GM18951 (cell line): ENCODE measurements around the gene MCOLN1.

ENCODE experiments used
- POLR2A ChIP-seq: IDR thresholded peaks from 4 replicates; pipeline ENCODE4 v1.6.1; 2011; ENCODE audit warnings: mild to moderate bottlenecking; ENCODE audit not compliant: insufficient read length, insufficient read depth; ENCODE audit errors: extremely low read depth
- in situ Hi-C: fragments of 300-500 bp; cut with MboI; formaldehyde crosslinking; loops from one replicate; pipeline ENCODE4 v1.12.0; 2022; ENCODE audit warnings: low sequenced_read_pairs, mixed read lengths, inconsistent platforms; ENCODE audit not compliant: unreplicated experiment

The MCOLN1 gene

DNA sequence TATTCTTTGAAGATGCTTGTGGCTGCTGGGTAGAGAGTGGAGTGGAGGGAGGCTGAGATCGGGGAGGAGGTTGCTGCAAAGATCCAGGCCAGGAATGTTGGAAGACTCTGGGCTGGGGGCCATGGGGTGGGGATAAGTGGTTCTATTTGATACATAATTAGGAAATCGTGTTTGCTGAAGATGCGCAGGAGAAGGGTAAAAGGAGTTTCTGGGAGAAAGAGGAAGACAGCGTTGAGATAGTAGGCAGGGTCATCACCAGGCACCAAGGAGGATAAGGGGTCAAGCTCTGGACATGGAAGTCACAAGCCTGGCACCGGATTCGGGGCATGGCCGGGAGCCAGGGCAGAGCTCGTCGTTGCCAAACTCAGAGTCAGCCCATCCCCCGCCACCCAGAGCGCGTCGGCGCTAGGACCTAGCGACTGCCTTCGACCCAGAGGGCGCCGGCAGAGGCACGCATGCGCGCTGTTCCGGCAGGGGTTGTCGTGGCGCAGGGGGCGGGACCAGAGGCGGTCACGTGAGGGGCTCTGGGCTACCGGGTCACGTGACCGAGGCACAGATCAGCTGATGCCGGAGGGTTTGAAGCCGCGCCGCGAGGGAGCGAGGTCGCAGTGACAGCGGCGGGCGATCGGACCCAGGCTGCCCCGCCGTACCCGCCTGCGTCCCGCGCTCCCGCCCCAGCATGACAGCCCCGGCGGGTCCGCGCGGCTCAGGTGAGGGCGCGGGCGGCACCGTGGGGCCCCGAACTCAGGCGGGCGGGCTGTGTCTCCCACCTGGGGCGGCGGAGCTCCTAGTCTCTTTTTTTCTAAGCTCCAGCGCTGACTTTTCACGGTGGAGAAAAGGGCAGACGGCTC is at the start of gene MCOLN1:
TSS of gene MCOLN1 (plus strand) at position 553 of the 851 bp plus-strand sequence. CDS start at position 680, 127 bp downstream.
- in situ Hi-C loops: no loop called here
- TF ChIP-seq POLR2A: peak; percentile 77

DNA sequence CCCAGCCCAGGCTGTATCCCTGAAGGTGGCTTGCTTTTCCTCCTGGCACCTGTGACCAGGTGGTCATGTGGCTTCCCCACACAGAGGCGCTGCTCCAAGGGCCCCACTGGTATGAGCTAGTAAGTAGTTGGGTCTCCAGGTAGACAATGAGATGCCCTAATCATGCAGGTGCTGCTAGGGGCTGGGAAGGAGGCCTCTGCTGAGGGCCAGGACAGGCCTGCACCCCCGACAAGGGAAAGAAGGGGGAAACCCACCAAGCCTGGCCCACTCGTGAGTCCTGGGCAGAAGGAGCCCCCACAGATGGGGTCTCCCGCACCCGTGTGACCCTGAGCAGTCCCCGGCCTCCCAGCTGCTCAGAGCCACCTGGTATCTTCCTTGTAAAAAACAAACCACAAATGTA is 46.8 kb upstream of the MCOLN1 start:
- TF ChIP-seq POLR2A: no peak
- in situ Hi-C loops: no loop called here

DNA sequence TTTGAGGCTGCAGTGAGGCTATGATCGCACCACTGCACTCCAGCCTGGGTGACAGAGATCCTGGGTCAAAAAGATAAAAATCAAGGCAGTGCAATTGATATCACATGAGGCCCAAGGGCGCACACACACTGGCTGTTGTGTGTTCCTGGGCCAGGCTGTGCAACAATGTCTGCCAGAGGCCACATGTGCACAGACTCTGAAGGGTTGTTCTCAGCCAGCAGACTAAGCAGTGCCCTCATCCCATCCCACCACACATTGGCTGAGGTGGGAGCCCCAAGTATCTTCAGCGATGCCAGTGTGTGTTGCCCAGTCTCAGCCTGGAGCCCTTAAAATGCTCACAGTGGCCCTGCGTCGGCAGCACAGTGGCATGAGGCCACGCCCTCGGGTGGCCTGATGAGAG is 46.2 kb upstream of the MCOLN1 start:
- in situ Hi-C loops: no loop called here
- TF ChIP-seq POLR2A: no peak

DNA sequence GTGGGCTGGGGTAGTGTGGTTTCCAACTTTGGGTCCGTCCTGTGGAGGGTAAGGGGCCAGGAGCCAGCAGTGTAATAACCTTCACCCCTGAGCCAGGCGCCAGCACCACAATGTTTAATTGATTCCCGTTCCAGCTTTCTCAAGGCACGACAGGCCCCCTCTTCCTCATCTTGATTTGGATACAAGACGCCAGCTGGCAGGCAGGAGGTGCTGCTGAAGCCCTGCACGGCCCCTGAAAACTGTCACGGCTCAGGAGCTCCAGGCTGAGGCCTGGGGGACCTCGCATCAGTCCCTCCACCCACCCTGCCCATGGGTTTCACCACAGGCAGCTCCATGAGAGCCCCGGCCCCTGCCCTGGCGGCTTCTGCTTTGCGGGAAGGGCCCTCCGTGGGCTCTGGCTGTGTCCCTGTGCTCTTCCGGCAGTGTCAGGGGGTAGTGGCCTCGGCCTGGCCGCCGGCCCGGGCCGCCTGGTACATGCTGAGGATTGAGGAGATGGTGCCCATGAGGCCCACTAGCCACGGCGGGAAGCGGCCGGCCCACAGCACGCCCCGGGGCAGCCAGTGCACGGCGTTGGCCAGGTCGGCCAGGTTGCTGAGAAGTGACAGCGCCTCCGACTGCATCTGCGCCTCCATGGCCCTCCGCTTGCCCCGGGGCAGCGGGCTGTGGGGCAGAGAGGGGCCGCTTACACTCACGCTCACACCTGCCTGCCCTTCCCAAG is 45.5 kb upstream of the MCOLN1 start:
- in situ Hi-C loops: no loop called here

DNA sequence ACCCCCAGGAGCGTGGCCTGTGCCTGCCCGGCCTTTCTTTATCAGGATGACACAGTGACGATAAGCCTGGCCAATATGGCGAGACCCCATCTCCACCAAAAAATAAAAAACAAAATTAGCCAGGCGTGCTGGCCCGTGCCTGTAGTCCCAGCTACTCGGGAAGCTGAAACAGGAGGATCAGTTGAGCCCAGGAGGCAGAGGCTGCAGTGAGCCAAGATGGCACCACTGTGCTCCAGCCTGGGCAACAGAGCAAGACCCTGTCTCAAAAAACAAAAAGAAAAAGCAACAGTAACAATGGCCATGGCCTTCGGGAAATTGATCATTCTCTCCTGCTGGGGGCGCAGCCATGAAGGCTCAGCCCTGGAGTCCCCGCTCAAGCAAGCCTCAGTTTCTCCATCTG is 44.7 kb upstream of the MCOLN1 start:
- TF ChIP-seq POLR2A: no peak

More for the DNA sequence above, 45.5 kb upstream of the MCOLN1 start:
- no peak for TF ChIP-seq POLR2A

DNA sequence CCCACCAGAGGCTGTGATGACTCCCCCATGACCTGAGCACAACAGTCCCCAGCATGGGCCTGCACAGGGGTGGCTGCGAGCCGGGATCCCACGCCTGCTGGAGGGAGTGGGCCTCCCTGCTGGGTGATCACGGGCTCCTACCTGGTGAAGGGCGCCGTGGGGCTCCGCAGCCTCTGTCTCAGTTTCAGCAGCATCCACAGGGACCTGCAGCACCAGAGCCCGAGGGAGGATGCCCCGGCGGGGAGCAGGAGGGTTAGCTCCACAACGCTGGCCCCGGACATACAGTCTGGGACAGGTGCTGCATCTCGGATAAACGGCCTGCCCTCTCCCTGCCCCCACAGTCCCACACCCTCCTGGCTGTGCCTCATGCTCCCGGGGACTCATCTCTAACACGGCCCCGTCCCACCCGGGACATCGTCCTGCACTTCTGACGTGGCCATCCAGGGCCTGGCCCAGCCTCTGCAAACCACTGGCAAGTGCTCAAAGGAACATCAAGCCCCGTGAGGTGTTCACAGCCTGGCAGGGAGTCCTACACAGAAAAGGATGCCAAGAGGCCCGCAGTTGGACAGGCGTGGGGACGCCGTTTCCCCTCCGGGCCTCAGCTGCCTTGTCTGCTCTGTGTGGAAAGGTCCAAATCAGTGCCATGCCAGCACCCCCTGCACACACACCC is 44.1 kb upstream of the MCOLN1 start:
- no peak for TF ChIP-seq POLR2A
- in situ Hi-C loops: no loop called here

More for the DNA sequence above, 44.7 kb upstream of the MCOLN1 start:
- in situ Hi-C loops: no loop called here

DNA sequence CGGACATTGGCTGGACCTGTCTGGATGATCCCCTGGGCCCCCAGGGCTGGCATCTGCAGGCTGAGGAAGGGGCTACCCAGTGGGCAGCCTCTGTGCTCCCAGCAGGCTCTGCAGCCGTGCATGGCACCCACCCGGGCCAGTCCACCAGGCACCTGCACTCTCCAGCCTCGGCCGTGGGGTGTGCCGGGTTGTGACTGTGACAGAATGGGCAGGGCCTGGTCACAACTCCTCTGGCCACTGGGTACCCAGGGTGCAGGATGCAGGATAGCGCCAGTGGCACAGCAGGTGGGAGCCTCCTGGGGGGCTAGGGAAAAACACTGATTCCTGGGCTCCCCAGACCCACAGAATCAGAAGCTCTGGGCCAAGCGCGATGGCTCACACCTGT is 43.6 kb upstream of the MCOLN1 start:
- no peak for TF ChIP-seq POLR2A
- in situ Hi-C loops: no loop called here

DNA sequence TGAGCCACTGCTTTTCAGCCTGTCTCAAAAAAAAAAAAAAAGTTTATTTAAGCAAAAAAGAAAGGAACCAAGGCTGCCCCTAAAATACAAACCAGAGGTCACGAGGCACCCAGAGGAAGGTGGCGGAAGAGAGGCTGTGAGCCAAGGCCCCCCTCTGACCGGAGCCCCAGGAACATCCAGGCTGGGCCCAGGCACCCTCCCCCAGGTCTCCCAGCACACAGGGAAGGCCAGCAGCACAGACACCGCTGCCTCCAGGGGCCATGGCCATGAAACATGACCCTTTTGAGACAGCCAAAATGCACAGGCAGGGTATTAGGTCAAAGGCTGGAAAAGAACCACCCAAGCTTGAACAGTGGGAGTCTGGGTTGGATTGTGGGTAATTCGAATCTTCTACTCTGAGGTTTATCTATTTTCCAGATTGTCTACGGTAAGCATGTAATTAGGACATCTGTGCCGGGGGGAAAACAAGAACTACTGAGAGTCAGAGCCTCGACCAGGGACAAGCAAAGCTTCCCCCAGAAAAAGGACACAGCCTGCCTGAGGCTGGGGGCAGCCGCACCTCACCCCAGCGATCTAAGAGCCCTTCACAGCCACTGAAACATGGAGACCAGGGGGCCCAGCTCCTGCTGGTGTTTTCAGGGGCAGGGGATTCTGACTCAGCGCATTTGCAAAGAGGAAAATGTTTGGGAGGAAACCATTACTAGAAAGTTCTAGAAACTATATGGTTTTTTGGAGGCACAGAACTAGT is 42.0 kb upstream of the MCOLN1 start:
- no peak for TF ChIP-seq POLR2A
- in situ Hi-C loops: no loop called here

DNA sequence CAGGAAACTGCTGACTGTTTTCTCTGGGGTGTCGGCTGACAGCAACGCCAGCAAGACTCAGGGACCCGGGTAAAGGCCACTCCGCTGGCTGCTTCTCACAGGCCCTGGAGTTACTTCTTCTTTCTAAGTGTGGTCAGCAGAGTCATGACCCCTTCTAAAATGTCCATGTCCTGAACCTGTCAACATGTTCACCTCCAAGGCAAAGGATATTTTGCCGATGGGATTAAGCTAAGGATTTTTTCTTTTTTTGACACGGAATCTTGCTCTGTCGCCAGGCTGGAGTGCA is 41.5 kb upstream of the MCOLN1 start:
- in situ Hi-C loops: no loop called here
- TF ChIP-seq POLR2A: no peak

DNA sequence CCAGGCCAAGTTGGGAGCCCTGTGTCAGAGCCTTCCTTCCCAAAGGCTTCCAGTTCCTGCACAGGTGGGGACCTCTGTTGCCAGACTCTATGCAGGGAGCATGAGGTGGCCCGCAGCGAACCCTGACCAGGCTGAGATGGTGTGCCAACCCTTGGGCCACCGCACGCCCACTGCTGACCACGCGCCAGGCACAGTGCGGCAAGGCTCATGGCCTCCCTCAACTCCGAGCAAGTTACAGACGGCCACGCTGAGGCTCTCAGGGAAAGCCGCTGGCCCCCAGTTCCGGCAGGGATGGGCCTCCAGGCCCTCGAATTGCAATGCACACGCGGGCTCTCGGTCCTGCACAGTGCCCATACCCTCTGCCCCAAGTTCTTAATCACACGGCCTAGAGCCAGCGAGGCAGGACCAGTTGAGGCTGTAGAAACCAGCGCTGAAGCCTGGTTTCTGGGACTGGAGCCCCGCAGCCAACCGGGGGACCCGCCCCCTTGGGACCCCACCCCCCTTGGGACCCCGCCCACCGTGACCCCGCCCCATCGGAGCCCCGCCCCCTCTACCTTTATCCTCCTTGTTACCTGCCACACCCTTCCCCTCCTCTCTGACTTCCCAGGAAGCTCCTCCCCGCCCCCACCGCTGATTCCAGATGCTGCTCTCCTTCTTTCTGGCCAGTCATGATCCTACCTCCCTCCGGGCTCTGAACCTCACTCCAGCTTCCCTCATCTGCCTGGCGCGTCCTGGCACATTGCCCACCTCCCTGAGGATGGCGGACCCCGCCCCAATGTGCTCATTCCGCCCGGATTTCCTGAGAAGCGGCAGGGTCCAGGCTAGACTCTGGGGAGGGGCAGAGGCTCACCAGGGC is 39.6 kb upstream of the MCOLN1 start:
- TF ChIP-seq POLR2A: no peak

DNA sequence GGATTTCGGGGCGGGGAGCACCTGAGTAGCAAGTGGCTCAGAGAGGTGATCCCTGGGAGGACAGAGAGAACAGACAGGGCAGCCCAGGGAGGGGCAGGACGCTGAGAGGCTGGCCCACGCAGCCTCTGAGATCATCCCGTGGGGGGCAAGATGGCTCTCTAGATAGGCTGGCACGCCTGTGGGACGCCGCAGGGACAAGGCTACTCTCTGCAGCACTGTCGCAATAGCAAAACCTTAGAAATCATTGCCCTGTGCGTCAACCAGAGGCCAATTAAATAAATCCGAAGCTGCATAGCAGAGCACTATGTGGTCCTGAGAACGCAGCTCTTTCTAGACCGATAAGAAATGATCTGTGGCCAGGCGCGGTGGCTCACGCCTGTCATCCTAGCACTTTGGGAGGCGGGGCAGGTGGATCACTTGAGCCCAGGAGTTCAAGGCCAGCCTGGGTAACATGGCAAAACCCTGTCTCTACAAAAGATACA is 38.7 kb upstream of the MCOLN1 start:
- no peak for TF ChIP-seq POLR2A
- in situ Hi-C loops: no loop called here

More for the DNA sequence above, 39.6 kb upstream of the MCOLN1 start:
- in situ Hi-C loops: no loop called here

DNA sequence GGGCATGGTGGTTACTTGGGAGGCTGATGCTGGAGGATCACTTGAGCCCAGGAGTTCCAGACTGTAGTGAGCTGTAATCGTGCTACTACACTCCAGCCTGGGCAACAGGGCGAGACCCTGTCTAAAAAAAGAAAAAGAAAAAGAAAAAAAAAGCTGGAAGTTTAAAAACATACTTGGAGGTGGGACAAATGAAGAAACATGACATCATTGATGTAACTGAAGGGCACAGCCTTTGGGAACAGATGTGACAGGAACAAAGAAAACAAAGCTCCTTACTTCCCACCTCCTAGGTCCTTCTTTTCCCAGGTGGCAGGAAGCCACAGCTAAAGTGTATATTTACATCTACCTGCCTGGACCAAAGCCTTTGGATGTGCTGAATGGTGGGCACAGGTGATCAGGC is 35.5 kb upstream of the MCOLN1 start:
- TF ChIP-seq POLR2A: no peak
- in situ Hi-C loops: no loop called here

DNA sequence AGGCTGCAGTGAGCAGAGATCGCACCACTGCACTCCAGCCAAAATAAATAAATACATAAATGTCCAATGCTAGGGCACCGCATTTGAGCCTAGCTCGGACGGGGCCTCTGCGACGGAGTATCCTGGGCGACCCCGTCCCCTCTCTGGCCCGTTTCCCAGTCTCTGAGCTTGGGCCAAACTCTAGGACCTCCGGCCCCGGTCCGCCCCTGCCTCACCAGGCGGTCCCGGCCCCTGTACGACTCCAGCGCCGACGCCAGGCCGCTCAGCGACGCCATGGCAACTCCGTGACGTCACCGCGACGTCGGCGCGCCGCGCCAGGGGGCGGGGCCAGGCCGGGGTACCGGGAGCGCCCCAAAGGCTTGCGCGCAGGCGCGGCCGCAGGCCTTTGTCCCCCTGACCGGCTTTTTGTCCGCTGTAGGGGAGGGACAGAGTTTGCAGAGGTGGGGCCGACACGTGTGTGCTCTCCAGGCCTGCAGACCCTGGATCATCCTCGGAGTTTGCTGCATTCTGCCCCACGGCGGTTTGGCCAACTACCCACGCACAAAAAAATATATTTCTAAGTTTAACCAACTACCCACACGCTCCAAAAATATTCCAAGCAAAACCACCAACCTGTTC is 33.6 kb upstream of the MCOLN1 start, which contains the start of gene PEX11G:
TSS of gene PEX11G (minus strand) at position 300 of the 618 bp plus-strand sequence. CDS start at position 275, 25 bp downstream.
- in situ Hi-C loops: no loop called here
- TF ChIP-seq POLR2A: peak; percentile 79
